Epidermal melanocyte (primary cell): ENCODE data around the gene BICD1.
"Not testable (repeated sequence)": the region's sequence is repeated elsewhere in the genome, so short reads cannot be mapped to it uniquely, and the experiment has no call there.

Experiments used
- DNase-seq: peaks from one replicate; pipeline ENCODE4 v3.0.0; 2011; ENCODE audit warnings: low spot score; ENCODE audit not compliant: insufficient read length

BICD1 gene

GRCh38 chr12:32191445-32191844, 84.8 kb downstream of the BICD1 start:
- DNase-seq = no peak

- DNase-seq = no peak
Measured at GRCh38 chr12:32196250-32197198, 89.9 kb downstream of the BICD1 start.

GRCh38 chr12:32197421-32197820, 90.8 kb downstream of the BICD1 start:
- DNase-seq = no peak

- DNase-seq = no peak
Measured at GRCh38 chr12:32198555-32198954, 91.9 kb downstream of the BICD1 start.

GRCh38 chr12:32201096-32201495, 94.4 kb downstream of the BICD1 start:
- peak; percentile 48 for DNase-seq

- no peak for DNase-seq
Measured at GRCh38 chr12:32201976-32202375, 95.3 kb downstream of the BICD1 start.

GRCh38 chr12:32205731-32206130, 99.1 kb downstream of the BICD1 start:
- DNase-seq = no peak

GRCh38 chr12:32208355-32208754, 101.7 kb downstream of the BICD1 start:
- no peak for DNase-seq

GRCh38 chr12:32211066-32211899, 104.6 kb downstream of the BICD1 start:
- DNase-seq = no peak

- no peak for DNase-seq
Measured at GRCh38 chr12:32211900-32212156, 105.2 kb downstream of the BICD1 start.

- DNase-seq = no peak
Measured at GRCh38 chr12:32214723-32215122, 108.1 kb downstream of the BICD1 start.

GRCh38 chr12:32217354-32218310, 111.0 kb downstream of the BICD1 start:
- DNase-seq = no peak

- no peak for DNase-seq
Measured at GRCh38 chr12:32223941-32224340, 117.3 kb downstream of the BICD1 start.

GRCh38 chr12:32226768-32227167, 120.1 kb downstream of the BICD1 start:
- no peak for DNase-seq

GRCh38 chr12:32229971-32230612, 123.4 kb downstream of the BICD1 start:
- no peak for DNase-seq

GRCh38 chr12:32230613-32230993, 124.0 kb downstream of the BICD1 start:
- DNase-seq = no peak

GRCh38 chr12:32231361-32231760, 124.7 kb downstream of the BICD1 start:
- DNase-seq = not testable (repeated sequence)

GRCh38 chr12:32233568-32233967, 126.9 kb downstream of the BICD1 start:
- DNase-seq = no peak

- DNase-seq = no peak
Measured at GRCh38 chr12:32235251-32235650, 128.6 kb downstream of the BICD1 start.

GRCh38 chr12:32240162-32240561, 133.5 kb downstream of the BICD1 start:
- DNase-seq = no peak

- no peak for DNase-seq
Measured at GRCh38 chr12:32240831-32241230, 134.2 kb downstream of the BICD1 start.
